Measurements from ENCODE around the gene PLS1.
"Not testable (repeated sequence)": the region's sequence is repeated elsewhere in the genome, so short reads cannot be mapped to it uniquely, and the experiment has no call there.

The PLS1 gene

GRCh38 chr3:142735462-142735861 is 139.3 kb downstream of the PLS1 start:
- H3K4me3 ChIP-seq (ENCODE audit: control insufficient read depth, low read depth, low read length), result no peak overlapping the region
- DNase-seq (ENCODE audit: low read depth), result no peak
- TF ChIP-seq CTCF (conservative IDR thresholded peaks at IDR 0.05; ENCODE audit: control insufficient read depth, insufficient read depth, low read depth, low read length), result no peak

- no peak for TF ChIP-seq CTCF (conservative IDR thresholded peaks at IDR 0.05; ENCODE audit: control insufficient read depth, insufficient read depth, low read depth, low read length)
- no peak overlapping the region for H3K4me3 ChIP-seq (ENCODE audit: control insufficient read depth, low read depth, low read length)
- no peak for DNase-seq (ENCODE audit: low read depth)
Observed at GRCh38 chr3:142738396-142738795, 142.2 kb downstream of the PLS1 start.

- no peak overlapping the region for H3K4me3 ChIP-seq (ENCODE audit: control insufficient read depth, low read depth, low read length)
- DNase-seq (ENCODE audit: low read depth), result no peak
- TF ChIP-seq CTCF (conservative IDR thresholded peaks at IDR 0.05; ENCODE audit: control insufficient read depth, insufficient read depth, low read depth, low read length), result no peak
Observed at GRCh38 chr3:142746646-142747045, 150.5 kb downstream of the PLS1 start.

GRCh38 chr3:142750531-142750930 is 154.3 kb downstream of the PLS1 start:
- DNase-seq (ENCODE audit: low read depth); H3K4me3 ChIP-seq (ENCODE audit: control insufficient read depth, low read depth, low read length): not testable (repeated sequence)

GRCh38 chr3:142752605-142753004 is 156.4 kb downstream of the PLS1 start:
- H3K4me3 ChIP-seq (ENCODE audit: control insufficient read depth, low read depth, low read length); DNase-seq (ENCODE audit: low read depth): not testable (repeated sequence)

- DNase-seq (ENCODE audit: low read depth), result no peak
- no peak for TF ChIP-seq CTCF (conservative IDR thresholded peaks at IDR 0.05; ENCODE audit: control insufficient read depth, insufficient read depth, low read depth, low read length)
- H3K4me3 ChIP-seq (ENCODE audit: control insufficient read depth, low read depth, low read length), result no peak overlapping the region
Observed at GRCh38 chr3:142754494-142754893, 158.3 kb downstream of the PLS1 start.
